Globus pallidus (tissue), 1 donor: ENCODE results near the gene LTO1.
"Not testable (repeated sequence)": the region's sequence is repeated elsewhere in the genome, so short reads cannot be mapped to it uniquely, and the experiment has no call there.

Experiments
- DNase-seq: peaks from one replicate; pipeline ENCODE4 v3.0.0-alpha.2; 2015; ENCODE audit warnings: low spot score

The LTO1 gene

DNA sequence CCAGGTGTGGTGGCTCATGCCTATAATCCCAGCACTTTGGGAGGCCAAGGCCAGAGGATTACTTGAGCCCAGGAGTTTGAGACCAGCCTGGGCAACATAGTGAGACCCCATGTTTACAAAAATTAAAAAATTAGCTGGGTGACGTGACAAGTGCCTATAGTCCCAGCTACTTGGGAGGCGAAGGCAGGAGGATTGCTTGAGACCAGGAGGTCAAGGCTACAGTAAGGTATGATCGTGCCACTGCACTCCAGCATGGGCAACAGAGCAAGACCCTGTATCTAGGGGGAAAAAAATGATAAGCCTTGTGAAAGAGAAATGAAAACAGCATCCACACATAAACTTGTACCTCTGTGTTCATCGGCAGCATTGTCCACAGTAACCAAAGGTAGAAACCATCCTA is 42.3 kb downstream of the LTO1 start:
- no peak for DNase-seq

DNA sequence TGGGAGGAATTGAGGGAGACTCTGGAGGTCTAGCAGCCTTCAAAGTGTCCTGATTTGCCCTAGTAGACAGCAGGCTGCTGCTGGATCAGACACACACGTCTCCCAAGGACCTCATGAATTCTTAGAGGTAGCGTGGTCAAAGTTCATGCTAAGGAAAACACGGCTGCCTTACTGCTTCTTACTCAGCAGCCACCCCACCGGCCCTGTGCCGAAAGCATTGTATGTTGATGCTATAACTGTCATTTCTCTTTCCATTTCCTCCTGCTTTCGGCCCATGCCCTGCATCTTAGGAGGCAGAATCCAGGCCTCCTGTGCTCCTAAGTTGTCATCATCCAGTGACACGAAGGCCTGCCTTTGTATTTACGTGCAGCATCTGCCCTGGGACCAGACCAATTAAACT is 44.7 kb downstream of the LTO1 start:
- no peak for DNase-seq

DNA sequence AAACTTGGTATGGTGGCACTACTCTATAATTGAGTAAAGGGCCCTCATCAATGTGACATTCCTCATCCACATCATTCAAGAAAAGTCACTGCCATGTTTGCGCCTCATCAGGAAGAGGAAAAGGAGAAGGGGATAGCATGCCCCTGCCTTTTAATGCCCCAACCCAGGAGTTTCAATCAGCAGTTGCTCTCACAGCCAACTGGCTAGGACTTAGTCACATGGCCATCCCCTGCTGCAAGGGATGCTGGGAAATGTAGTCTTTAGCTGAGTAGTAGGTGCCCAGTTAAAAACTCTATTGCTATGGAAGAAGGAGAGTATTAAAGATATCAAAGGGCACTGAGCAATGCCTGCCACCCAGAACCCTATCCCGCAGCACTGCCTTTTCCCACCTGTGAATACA is 45.1 kb downstream of the LTO1 start:
- DNase-seq = no peak

DNA sequence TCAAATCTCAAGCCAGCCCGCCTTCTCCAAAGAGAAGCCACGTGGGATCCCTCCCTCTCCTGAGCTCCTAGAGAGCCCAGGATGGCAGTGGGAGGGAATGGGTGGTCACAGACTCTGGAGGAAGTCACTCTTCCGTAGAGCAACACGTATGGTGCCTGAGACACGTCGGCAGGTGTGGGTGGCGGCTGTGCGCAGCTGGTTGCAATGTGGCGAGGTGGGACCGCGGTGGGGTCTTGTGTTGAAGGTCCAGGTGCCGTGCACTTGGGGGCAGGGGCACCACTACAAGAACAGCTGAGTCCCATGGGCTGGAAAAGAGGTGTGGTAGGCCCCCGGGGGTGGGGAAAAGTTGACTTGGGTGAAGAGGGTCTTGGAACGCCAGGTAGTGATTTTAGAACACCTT is 47.6 kb downstream of the LTO1 start:
- DNase-seq = no peak

DNA sequence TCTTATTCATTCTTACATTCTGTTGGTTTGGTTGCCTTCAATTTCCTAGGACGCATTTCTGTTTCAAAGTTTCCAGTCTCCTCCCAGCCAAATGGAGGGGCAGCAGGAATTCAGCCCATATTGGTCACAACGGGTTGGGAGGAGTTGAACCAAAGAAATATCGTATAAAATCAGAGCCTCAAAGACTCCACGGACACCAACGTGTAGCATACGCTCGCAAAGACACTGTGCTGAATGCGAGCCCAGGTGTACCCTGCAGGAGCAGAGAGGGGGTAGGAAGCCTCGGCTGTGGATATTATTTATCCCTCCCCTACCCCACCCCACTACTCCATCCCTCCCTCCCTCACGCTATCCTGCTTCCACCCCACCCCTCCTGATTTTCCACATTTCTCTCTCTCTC is 49.7 kb downstream of the LTO1 start:
- DNase-seq = no peak

DNA sequence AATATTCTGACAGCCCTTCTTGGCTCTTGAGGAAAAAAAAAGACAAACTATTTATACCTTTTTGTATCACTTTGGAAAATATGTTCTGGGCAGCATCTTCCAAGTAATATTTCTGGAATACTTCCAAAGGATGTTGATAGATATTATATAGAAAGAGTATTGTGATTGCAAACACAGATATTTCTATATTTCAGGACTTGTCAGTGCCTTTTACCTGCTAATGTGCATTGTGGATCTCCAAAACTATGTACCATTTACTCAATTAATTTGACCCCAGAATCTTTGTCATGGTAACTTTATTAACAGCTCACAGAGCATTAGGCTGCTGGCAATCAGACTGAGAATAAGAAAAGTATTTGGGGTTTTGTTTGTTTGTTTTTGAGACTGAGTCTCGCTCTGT is 50.9 kb downstream of the LTO1 start:
- no peak for DNase-seq

DNA sequence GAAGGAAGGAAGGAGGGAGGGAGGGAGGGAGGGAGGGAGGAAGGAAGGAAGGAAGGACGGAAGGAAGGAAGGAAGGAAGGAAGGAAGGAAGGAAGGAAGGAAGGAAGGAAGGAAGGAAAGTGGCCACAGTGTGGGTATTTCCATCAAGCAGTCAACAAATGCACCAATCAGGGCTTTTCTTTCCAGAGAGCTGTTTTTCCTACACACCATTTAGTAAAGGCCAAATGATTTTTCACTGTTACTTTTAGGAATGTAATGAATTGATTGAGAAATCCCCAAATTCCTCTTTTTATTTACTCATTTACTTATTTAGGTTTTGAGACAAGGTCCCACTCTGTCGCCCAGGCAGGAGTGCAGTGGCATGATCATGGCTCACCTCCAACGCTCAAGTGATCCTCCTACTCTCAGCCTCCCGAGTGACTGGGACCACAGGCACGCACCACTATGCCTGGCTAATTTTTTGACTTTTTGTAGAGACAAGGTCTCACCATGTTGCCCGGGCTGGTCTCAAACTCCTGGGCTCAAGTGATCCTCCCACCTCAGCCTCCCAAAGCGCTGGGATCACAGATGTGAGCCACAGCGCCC is 53.0 kb downstream of the LTO1 start:
- DNase-seq = not testable (repeated sequence)

DNA sequence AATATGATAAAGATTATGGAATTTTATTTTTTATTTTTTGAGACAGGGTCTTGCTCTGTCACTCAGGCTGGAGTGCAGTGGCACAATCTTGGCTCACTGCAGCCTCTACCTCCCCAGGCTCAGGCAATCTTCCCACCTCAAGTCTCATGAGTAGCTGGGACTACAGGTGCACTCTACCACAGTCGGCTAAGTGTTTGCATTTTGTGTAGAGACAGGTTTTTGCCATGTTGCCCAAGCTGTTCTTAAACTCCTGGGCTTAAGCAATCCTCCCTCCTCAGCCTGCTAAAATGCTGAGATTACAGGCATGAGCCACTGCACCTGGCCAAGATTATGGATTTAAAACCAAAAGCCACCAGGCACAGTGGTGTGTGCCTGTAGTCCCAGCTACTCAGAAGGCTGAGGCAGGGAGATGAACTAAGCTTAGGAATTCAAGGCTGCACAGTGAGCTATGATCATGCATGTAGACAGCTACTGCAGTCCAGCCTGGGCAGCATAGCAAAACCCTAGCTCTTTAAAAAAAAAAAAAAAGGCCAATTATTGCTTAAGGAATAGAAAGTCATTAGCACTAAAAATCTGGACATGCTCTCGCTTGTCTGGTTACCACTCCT is 54.4 kb downstream of the LTO1 start:
- no peak for DNase-seq

DNA sequence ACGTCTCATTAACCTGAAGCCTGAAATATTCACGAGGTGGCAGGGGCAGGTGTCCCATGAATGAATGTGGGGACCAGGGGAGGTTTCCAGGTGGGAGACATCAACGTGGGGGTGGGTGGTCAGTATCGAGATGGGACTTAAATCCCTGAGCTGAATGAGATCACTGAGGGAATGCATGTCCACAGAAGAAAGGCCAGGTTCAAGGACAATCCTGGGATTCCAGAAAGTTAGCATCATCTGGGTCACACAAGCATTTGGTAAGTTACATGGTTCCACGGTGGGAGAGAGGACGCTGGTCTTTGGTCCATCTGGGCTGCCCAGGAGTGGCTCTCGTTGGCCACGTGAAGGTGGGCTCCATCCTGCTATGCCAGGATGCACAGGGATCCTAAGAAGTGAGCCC is 56.9 kb downstream of the LTO1 start:
- DNase-seq = no peak

DNA sequence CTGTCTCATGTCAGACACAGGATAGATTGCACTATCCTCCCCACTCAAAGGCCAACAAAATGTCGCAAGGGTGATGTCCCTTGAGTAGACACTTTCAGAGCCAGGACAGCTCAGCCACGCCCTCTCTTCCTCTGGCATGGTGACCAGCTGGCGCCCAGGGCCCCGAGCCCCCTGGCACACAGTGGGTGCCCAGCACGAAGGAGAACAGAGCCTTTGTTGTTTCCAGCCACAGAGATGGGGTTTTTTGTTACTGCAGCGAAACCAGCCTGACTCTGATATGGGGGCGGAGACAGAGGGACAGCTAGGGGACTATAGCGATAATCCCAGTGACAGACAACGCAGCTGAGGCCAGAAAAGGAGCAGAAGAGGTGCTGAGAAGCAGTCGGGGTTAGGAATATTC is 57.5 kb downstream of the LTO1 start:
- no peak for DNase-seq

DNA sequence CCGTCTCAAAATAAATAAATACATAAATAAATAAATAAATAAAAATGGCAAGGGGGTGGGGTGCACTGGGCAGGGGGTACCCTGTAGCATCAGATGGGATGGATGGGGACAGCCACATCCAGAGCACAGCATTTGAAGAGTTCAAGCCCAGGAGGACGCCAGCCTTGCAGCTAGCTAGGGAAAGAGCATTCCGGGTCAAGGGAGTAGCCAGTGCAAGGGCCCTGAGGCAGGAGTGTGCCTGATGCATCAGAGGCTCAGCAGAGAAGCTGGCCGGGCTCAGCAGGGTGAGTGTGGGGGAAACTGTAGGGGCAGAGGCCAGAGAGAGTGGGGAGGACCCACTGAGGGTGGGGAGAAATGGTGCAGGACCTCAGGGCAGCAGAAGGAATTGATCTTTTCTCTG is 57.9 kb downstream of the LTO1 start:
- DNase-seq = no peak
